BE2C (cell line): Measurements from ENCODE around the gene TADA2B.

ENCODE experiments used
- DNase-seq: peaks from one replicate; pipeline ENCODE4 v3.0.0-alpha.2; 2020
- H3K27me3 ChIP-seq: fragments of 250-450 bp; sonication (Bioruptor Pico); 2 replicates; pipeline ENCODE4 v1.5.1; 2020; ENCODE audit warnings: mild to moderate bottlenecking
- H3K36me3 ChIP-seq: fragments of 250-450 bp; sonication (Bioruptor Pico); 2 replicates; pipeline ENCODE4 v1.5.1; 2020; ENCODE audit warnings: mild to moderate bottlenecking
- H3K4me1 ChIP-seq: fragments of 250-450 bp; sonication (Bioruptor Pico); 2 replicates; pipeline ENCODE4 v1.5.1; 2020
- H3K4me3 ChIP-seq: 2 replicates; pipeline ENCODE4 v1.5.1; 2011; ENCODE audit warnings: low read depth, low read length
- H3K9me3 ChIP-seq: fragments of 250-450 bp; sonication (Bioruptor Pico); 2 replicates; pipeline ENCODE4 v1.5.1; 2020
- TF ChIP-seq, protein P1 (sequence below): IDR thresholded peaks from 2 replicates; pipeline ENCODE4 v1.5.1; 2012; ENCODE audit warnings: mild to moderate bottlenecking, low read depth, low read length

The TADA2B gene

DNA sequence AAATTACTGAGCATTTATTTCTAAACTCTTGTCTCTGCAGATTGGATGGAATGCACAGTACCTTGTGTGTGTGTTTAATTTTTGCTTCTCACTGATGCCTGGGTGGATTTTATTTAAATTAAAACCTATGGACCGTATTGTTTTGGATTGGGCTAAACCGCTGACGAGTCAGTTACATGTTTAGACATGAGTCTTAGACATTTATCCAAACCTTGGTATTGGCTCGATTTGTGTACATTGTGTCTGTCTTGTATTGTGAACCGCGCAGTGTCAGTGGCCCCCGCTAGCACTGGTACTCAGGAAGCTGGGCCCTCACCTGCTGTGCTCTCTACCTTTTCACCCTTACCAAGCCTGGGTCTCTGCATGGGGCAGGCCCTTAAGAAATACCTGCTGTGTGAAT is 40.8 kb upstream of the TADA2B start:
- Histone ChIP-seq H3K27me3 (no peaks in the 10 kb centered on the region), H3K9me3 (no peaks in the 10 kb centered on the region), H3K4me1 (no peaks in the 10 kb centered on the region), H3K4me3 (no peak overlapping the region), H3K36me3 (peaks cover 61% of the 10 kb centered on the region)
- DNase-seq: no peak
- TF ChIP-seq, protein P1, sequence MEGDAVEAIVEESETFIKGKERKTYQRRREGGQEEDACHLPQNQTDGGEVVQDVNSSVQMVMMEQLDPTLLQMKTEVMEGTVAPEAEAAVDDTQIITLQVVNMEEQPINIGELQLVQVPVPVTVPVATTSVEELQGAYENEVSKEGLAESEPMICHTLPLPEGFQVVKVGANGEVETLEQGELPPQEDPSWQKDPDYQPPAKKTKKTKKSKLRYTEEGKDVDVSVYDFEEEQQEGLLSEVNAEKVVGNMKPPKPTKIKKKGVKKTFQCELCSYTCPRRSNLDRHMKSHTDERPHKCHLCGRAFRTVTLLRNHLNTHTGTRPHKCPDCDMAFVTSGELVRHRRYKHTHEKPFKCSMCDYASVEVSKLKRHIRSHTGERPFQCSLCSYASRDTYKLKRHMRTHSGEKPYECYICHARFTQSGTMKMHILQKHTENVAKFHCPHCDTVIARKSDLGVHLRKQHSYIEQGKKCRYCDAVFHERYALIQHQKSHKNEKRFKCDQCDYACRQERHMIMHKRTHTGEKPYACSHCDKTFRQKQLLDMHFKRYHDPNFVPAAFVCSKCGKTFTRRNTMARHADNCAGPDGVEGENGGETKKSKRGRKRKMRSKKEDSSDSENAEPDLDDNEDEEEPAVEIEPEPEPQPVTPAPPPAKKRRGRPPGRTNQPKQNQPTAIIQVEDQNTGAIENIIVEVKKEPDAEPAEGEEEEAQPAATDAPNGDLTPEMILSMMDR: no peak

DNA sequence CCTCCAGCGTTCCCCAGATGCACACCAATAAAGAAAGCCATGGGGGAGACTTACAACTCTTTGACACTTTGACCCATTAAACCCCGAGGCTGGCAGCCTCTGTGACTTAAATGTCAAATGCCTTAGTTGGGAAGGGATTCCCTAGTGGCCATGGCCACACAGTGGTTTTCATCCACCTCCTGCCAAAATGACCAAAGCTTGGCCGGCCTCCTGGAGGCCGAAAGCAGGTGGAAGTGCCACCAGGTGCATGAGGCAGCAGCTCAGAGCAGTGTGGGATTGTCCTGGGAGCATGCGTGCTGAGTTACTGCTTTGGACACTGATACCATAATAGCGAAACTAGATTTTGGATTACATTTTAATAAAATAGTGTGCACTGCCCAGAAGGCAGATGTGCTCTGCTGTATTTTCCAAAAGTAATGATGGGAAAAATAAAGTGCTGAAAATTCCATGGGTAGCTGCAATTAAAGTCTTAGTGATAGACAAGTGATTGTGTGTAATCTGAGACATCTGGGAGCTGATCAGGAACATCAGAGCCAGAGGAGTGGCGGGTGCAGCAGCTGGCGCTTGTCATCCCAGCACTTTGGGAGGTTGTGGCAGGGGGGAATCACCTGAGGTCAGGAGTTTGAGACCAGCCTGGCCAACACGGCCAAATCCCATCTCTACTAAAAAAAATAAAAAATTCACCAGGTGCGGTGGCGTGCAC is 39.8 kb upstream of the TADA2B start:
- Histone ChIP-seq H3K9me3 (no peaks in the 10 kb centered on the region), H3K4me3 (no peak overlapping the region), H3K36me3 (peaks cover 67% of the 10 kb centered on the region), H3K4me1 (no peaks in the 10 kb centered on the region), H3K27me3 (no peaks in the 10 kb centered on the region)
- TF ChIP-seq, protein P1: no peak
- no peak for DNase-seq

DNA sequence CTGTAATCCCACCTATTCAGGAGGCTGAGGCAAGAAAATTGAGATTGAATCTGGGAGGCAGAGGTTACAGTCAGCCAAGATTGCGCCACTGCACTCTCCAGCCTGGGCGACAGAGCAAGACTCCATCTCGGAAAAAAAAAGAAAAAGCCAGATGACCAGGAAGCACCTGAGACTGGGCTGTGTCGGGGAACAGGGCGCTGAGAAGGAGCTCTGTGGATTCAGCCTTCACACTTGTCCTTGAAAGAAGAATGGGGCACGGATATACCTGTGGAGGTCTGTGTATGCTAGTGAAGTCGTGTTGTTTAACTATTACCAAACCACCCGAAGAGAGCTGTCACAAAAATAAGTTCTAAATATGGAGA is 39.3 kb upstream of the TADA2B start:
- DNase-seq: no peak
- TF ChIP-seq, protein P1: no peak
- Histone ChIP-seq H3K27me3 (no peaks in the 10 kb centered on the region), H3K4me3 (no peak overlapping the region), H3K36me3 (peaks cover 63% of the 10 kb centered on the region), H3K4me1 (no peaks in the 10 kb centered on the region), H3K9me3 (no peaks in the 10 kb centered on the region)

DNA sequence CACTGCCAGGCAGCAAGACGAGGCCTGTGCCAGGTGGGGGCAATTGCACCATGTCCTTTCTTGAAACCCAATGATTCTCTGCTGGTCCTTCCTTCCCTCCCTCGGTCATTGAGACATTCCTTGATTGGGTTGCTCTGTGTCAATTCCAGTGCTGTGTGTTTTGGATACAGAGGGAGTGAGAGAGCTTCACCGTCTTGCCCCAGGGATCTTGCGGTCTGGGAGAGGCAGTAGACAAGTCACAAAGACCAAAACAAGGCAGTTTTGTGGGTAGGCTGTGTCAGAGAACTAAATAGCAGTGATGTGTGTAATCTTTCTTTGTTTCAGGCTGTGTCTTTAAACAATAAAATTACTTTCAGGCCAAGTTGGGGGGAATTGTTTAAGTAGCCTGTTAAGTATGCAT is 38.8 kb upstream of the TADA2B start:
- Histone ChIP-seq H3K4me1 (no peaks in the 10 kb centered on the region), H3K27me3 (no peaks in the 10 kb centered on the region), H3K36me3 (peaks cover 60% of the 10 kb centered on the region), H3K9me3 (no peaks in the 10 kb centered on the region), H3K4me3 (no peak overlapping the region)
- TF ChIP-seq, protein P1: no peak
- DNase-seq: no peak

DNA sequence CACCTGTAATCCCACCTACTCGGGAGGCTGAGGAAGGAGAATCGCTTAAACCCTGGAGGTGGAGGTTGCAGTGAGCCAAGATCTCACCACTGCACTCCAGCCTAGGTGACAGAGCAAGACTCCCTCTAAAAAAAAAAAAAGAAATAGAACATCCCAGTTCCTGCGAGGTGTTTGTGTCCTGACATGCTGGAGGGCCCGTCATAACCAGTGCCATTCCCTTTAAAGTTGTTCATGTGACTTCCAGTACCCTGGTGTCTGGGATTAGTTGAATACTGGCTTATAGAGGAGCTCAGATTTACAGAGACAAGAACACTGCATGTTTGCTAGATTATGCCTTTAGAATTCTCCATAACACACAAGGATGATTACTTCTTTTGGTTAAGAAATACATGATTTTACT is 37.6 kb upstream of the TADA2B start:
- DNase-seq: no peak
- no peak overlapping the region for H3K4me3 ChIP-seq
- H3K36me3 ChIP-seq: peaks cover 58% of the 10 kb centered on the region

DNA sequence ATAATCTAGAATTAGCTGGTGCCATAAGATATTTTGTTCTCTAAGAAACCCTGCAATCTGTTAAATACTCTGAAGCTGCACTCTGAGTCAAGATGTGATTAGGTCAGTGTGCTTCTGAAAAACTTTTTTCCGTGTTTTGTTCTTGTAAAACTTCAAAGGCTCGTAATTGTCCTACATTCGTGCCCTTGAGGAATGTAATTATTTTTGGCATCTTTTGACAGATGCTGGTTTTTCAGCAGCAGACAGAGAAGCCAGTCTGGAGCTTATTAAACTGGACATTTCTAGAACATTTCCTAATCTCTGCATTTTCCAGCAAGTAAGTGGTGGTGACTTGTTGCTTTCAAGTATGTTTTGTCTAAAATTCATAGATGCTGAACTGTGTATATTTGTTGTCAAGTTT is 36.8 kb upstream of the TADA2B start:
- H3K9me3 ChIP-seq: no peaks in the 10 kb centered on the region
- H3K27me3 ChIP-seq: no peaks in the 10 kb centered on the region
- no peak for DNase-seq
- no peaks in the 10 kb centered on the region for H3K4me1 ChIP-seq
- TF ChIP-seq, protein P1: no peak
- peaks cover 58% of the 10 kb centered on the region for H3K36me3 ChIP-seq
- no peak overlapping the region for H3K4me3 ChIP-seq

More for the DNA sequence above, 37.6 kb upstream of the TADA2B start:
- Histone ChIP-seq H3K4me1 (no peaks in the 10 kb centered on the region), H3K9me3 (no peaks in the 10 kb centered on the region), H3K27me3 (no peaks in the 10 kb centered on the region)
- TF ChIP-seq, protein P1: no peak
